ENCODE measurements around the gene CFAP61.
"Not testable (repeated sequence)": the region's sequence is repeated elsewhere in the genome, so short reads cannot be mapped to it uniquely, and the experiment has no call there.

The CFAP61 gene

DNA sequence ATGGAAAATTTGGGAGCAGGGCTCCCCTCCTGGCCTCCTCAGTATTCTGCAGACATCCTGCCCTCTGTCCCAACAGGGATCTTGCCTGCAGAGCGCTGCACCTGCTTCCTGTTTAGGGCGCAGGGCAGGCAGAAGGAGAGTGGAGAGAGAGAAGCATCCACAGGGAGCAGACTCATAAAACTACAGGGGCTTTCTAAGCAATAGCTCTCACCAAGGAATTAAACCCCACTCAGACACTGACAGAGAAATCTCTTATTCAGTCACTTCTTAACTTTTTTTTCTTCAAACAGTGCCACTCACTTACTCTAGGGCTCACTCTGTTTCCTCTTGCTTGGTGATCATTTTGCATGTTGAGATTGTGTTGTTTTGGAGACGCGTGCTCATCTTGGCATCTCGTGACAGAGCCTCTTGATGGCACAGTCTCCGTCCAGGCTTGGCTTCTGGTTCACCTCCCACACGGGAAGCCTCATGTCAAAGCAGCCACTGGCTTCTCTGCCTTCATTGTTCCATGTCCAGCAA is 162.5 kb downstream of the CFAP61 start:
- no peak for DNase-seq

DNA sequence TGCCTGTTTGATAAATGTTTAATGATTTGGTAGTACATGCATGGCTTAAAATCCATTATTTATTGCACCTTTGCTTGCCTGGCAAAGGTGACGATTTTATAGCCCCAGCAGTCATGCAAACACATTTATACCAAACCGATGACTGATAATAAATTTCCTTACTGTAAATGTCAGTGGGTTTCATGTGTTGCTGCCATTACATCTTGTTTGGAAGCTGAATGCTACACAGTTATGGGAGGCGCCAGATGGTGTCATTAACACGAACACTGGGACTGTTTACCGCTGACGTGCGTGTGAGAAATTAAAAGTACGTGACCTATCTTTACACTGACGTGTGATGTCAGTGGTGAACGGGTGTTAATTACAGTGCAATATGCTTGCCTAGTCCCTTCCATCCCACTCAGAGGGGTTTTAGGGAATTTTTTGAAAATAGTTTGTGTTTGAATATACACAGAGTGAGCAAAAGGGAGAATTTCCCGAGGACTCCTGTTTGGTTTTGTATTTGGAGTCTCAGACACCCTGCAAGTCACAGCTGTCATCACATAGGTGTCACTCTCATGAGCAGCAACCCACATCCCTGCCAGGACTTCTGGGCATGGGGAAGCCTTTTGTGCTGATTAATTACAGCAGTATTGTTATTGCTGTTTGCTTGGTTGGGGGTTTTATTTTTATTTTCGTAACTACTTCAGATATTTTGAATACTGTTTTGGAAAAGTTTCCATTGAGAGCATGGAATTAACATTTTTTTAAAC is 163.8 kb downstream of the CFAP61 start:
- DNase-seq: no peak

DNA sequence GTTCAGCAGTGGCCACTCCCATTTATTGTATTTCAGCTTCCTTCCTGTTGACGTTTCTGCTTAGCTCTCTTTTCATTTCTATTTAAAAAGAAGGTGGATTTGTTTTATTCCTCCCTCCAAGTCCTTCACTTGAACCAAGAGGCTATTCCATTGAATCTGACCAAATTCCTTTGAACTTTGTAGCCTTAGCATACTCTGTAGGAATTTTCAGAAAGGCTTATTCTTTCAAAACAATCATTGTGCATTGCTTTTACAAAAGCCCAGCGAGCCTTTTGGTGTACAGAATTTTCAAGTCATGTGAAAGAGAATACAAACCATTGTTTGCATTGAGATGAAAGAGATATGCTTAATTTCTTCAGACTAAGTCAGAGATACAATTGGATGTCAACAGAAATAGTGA is 164.6 kb downstream of the CFAP61 start:
- no peak for DNase-seq

DNA sequence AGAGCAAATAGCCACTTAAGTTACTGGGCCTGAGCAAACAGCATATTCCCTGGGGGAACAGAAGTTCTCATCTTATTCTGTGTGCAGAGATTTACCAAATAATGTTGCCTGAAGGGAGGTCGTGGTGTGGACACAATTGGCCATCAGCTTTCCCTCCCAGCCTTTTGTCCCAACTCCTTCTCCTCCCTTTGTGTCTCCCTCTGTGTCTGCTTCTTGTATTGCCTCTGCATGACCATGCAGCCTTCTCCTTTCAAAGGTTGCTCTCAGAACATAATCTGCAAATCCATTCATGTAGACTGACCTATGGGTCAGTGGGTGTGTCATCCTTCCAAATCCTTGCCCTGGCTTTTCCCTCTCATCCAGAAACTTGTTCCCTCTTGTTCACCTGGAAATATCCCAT is 165.3 kb downstream of the CFAP61 start:
- DNase-seq: no peak

DNA sequence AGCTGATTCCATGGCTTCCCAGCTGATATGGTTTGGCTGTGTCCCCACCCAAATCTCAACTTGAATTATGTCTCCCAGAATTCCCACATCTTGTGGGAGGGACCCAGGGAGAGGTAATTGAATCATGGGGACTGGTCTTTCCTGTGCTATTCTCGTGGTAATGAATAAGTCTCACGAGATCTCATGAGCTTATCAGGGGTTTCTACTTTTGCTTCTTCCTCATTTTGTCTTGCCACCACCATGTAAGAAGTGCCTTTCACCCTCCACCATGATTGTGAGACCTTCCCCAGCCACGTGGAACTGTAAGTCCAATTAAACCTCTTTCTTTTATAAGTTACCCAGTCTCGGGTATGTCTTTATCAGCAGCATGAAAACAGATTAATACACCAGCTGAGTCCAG is 165.8 kb downstream of the CFAP61 start:
- not testable (repeated sequence) for DNase-seq

DNA sequence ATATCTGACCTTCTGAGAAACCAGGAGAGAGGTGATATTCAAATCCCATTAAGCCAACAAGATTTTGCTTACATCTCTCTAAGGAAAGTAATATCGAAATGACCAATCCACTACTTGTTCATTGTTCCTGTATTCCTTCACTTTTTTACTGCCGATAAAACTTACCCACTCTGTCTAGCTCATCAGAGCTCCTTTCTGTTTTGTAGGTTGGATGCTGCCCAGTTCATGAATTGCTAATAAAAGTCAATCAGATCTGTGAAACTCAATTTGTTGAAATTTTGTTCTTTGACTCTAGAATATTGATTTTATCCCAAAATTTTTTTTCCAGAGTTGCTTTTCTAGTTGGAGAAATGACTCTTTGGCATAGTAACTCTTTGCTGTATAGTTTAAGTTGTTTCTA is 166.7 kb downstream of the CFAP61 start:
- no peak for DNase-seq

DNA sequence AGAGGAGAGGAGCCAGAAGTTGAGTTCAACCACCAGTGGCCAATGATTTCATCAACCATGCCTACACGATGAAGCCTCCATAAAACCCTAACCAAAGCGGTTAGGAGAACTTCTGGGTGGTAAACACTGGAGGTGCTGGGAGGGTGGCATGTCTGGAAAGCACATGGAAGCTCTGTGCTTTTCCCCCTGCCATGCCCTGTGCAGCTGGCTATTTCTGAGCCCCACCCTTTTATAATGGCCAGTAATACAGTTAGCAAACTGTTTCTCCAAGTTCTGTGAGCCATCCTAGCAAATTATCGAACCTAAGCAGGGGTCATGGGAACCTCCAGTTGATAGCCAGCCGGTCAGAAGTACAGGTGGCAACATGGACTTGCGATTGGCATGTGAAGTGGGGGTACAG is 167.8 kb downstream of the CFAP61 start:
- DNase-seq: no peak

DNA sequence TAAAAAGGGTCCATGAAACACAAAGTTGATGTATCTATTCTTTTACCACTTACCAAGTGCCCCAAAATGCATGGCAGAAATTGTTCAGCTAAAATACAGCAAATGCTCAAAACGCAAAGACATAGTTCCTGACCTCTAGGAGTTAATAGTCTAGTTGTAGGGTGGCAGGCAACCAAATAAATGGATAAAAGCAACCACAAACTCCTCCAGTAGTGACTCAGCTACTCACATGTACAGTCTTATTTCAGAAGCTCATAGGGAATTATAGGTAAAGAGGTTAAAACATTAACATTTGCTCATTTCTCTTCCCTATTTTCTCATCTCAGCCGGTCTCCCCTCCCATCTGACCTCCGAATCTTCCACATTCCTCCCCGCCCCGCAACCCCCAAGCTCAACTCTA is 171.6 kb downstream of the CFAP61 start:
- DNase-seq: no peak

DNA sequence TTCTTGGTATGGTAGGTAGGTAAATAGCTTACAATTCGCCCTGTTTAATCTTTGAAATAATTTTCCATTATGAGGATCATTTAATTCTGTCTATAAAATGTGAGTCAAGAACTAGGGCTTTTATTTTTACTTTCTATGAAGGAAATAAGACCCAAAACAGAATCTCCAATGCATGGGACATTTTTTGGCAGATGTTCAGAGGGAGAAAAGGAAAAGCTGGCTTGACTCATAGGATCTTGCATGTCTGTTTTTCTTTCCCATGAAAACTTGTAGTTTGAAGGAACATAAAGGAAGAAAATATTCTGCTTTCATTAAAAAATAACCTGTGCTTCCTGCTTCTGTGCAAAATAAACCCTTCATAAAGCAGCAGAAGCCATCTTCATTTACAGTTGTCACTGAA is 172.5 kb downstream of the CFAP61 start:
- DNase-seq: no peak

DNA sequence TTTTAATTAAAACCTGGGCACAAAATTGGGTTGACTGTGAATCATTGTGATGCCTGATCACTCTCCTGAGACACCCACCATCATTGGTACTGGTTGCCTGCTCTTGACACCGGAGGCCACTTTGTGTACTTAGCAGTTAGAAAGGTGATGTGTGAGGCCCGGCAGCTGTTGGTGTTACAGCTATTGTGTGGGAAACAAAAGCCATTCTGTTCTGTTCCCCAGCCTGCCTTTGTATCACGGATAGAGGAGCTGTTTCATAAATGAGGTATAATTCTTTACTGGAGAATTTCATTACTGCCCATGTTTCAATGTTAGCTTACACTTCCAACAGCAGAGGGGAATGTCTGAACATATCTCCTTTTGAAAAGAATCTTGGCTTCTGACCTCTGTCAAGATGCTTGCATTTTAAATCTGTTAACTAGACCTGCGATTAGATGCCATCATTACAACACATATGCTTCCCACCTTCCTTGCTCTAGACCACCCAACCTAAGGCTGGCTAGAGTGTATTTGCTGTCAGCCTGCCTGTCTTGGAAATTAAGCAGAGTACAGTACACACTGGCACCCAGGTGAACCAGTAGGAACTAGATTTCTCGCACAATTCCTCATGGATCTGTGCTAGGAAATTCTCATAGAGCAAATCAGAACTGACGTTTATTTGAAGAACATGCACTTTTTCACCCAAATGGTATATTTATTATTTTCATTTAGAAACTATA is 173.2 kb downstream of the CFAP61 start:
- no peak for DNase-seq

DNA sequence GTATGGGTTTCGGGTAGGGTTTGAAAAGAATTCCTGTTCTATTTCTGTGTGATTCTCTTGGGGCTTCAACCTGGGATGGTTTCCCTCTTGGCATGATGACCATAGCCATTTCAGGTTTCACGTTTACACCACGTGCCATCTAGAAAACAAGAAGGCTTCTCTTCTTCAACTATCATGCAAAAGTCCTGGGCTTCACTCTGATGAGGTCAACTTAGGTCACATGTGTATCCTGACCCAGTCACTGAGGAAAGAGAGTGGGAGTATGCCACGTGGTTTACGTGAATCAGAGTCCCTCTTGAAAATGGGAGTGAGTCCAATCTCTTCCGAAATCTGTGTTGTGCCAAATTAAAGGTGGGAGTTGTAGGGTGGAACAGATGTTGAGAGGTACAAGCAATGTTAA is 174.2 kb downstream of the CFAP61 start:
- no peak for DNase-seq

DNA sequence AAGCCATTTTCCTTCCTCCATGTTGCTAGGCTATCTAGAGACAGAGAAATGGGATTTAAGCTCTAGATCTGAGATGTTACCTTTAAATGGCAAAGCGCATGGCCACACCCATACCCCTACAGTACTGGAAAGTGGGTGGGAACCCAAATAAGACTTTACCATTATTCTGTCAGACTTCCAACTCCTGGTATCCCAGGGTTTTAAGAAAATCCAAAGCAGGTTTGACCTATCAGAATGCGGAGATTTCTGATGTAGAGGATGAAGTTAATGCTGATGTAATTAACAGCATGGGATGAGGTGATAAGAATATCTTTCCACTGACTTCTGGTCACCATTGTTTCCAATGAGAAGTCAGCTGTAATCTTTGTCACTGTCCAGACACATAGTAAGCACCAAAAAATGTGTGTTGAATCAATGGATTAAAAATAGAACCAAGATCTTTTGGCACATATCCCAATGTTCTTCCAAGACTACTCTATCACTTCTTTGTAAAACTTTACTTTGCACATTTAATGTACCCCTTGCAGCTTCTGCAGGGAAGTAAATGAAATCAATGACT is 174.8 kb downstream of the CFAP61 start:
- no peak for DNase-seq

DNA sequence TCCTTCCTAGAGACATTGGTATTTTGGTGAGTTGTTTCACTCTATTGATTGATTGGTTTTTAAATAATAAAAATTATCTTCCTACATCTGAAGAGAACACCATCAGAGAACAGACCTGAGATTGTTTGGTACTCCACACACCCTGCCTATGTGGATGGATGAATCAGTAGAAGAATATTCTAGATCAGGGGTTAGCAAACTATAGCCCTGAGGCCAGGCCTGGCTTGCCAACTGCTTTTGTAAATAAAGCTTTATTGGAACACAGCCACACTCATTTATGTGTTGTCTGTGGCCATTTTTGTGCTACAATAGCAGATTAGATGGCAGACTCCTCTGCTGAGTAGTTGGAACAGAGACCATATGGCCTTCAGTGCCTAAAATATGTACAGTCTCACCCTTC is 176.0 kb downstream of the CFAP61 start:
- DNase-seq: no peak

DNA sequence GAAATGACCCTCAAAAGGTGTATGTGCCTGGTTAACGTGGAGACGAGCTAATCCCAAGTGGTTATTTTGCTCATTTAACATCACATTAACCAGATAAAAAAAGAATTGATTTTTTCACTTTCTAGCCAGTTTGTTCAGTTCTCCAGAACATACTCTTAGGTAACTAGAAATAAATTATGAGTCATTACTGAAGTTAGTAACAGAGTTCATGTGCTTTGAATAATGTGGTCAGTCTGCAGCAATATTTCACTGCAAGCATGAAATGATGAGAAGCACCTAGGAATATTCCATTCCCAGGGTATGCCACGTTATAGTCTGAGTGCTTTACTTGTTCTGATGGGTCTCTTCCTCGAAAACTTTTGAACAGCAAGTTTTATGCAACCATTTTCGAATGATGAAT is 177.3 kb downstream of the CFAP61 start:
- no peak for DNase-seq

DNA sequence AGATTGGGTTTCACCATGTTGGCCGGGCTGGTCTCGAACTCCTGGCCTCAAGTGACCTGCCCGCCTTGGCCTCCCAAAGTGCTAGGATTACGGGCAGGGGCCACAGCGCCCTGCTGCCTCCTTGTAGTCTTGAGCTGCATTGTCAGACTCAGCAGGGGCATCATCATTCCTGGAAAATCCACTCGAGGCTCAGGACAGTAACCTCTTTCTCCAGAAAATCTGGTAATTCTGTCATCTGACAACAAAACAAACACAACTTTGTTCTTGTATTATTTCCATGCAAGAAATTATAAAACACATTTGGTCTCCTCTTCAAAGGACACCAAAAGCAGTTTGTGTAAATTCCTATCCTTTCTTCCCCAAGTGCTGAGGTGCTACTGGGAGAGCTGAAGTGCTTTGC is 178.4 kb downstream of the CFAP61 start:
- no peak for DNase-seq

DNA sequence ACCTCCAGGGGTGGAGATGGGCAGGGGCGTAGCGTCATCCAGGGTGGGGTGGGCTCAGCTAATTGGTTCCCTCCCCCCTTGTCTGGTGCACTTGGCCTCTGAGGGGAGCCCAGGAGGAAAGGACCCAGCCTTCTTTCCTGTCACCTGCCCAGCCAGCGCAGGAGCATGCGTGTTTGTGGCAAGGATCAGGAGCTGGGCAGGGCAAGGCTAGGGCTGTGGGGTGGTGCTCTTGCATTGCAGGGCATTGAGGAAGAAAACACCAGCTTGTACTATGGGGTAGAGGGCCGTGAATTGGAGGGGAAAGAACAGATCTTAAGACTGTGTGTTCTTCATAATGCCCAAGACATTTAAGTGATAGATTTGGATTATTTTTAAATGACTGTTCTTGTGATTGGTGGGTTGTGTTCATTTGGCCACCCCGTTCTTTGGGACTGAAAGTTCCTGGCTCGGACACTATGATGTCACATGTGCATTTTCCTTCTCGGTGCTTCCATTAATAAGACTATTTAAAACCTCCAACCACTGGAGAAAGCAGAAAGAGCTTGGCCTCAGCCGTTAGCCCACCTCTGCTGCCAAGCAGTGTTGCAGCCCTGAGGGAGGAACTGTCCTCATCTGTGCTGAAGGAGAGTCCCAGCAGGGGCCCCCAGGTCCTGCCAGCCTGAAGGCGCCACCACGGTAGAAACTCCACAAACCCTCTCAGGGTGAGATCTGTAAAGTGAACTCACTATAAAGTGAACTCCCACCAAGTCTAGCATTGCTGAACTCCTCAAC is 179.4 kb downstream of the CFAP61 start:
- no peak for DNase-seq

DNA sequence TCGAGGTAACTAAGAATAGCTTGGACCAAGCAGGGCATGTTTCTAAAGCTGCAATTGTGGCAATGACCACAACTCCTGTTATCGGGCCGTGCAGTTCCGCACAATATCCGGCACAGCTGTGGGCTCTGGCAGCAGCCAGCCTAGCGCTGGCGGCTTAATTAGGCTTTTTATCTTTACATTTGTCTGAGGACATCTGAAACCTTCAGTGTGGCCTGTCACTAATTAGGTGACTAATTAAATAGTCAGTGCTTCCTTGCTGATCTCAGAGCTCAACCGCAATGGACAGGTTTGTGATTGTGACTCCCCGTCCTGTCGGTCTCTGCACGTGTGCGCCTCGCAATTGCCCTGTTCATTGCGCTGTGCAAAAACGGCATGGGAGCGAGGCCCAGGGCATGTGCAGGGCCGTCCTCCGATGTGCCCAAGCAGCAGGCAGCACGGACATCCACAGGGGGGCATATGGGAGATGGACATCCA is 180.7 kb downstream of the CFAP61 start:
- no peak for DNase-seq

DNA sequence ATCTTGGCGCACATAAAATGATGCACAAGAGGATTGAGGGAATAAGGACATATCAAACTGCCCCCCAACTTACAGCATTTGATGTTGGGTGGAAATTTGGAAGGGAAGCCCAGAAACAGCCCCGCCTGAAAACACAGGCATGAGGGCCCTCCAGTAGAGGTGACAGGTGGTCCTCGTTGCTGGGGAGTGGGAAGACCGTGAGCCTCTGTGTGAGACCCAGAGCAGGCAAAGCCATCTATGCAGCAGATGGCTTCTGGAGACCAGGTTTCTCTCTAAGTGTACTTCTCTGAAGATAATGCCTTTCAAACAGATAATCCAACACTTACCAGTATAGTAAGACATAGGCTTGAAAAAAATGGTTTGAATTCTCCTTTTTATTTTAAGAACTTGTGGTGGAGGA is 183.3 kb downstream of the CFAP61 start:
- no peak for DNase-seq

DNA sequence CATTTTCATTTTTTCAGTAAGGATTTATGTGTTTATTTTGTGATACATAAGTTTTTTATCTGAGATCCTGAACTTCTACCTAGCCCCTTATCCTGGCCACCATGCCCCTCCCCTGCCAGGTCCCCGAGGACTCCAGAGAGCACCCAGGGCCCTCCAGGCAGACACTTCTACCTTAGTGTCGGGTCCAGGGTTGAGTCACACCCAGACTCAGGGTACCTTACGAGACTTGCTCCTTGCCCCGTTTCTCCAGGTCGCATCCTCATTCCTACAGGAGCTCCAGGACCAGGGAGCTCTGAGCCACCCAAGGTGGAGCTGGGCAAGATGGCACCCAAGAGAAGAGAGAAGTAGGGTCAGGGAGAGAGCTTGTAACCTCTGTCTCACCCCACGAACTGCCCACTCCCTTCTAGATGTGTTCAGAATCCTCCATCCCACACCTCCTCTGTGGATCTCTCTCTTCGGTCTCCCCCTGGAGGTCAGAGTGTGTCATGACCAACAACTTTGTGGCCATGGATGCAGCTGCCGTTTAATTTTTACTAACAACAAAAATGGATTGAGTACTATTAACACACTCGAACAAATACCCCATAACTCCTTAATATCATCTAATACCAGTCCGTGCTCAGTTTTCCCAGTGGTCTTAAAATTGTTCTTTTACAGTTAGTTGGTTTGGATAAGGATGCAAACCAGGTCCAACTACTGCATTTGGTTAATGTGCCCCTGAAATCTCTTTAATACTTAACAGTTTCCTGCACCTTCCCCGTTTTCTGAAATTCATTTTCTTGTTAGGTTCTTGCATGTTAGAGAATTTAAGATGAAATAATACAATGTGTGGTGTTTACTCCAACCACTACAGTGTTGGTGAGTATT is 185.0 kb downstream of the CFAP61 start:
- DNase-seq: no peak

DNA sequence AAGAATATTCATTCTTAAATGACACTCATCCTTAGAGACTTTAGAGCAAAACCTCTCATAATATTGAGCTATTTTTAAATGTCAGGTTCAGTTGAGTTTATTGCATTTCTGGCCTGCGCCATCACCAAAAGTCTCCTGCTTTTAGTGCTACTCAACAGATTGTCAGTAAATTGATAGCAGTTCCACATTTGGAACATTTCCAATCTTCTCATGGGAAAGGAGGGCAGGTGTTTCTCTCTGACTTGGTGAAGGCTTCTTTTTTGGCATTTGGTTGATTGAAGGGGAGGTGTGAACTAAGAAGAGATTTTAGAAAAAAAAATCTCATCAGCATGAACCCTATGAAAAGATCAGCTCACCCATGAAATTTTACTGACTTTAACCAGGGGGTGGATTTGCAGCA is 189.6 kb downstream of the CFAP61 start:
- no peak for DNase-seq

DNA sequence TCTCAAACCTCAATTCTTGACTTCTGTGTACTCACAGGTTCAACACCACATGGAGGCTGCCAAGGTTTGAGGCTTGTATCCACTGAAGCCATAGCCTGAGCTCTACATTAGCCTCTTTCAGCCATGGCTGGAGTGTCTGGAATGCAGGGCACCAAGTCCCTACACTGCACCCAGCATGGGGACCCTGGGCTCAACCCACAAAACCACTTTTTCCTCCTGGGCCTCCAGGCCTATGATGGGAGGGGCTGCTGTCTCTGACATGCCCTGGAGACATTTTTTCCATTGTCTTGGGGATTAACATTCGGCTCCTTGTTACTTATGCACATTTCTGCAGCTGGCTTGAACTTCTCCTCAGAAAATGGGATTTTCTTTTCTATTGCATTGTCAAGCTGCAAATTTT is 192.1 kb downstream of the CFAP61 start:
- not testable (repeated sequence) for DNase-seq

DNA sequence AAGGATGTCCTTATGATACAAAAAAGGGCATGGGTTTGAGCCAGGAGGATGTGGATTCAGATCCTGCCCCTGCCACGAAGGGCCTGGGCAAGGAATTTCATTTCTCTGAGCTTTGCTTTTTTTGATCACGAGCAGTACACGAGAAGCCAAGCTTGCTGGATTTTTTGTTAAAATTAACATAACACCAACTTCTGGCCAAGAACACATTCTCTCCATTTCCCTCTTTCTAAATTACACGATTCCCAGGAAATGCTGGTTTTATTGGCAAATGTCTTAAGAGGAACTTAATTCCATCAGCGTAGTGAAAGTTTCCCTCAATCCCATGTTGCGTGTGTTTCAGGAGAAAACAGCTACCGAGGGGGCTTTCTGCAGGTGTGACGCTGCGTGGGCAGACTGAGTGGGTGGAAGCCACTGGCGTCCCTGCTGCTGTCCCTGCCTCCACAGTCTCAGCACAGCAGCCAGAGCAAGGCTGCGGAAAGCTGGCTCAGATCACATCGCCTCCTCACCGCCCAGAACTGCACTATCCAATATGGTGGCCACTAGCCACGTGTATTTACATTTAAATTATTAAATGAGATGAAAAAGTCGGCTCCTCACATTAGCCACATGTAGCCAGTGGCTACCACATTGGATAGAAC is 194.8 kb downstream of the CFAP61 start:
- no peak for DNase-seq

Data from right forelimb (tissue), 1 donor.